Muscle of leg (tissue), 11 donors: ENCODE results near the gene TECPR1. TPM values are rescaled to one million over a fixed set of nuclear protein-coding genes. Genes with fewer than 3 reads are reported as not detected.

Source experiments
- DNase-seq: peaks from one replicate; pipeline ENCODE4 v3.0.0; 2013
- H3K27ac ChIP-seq: one replicate; pipeline ENCODE4 v1.5.1; 2013; ENCODE audit warnings: mild to moderate bottlenecking, low read length, control low read depth
- H3K27me3 ChIP-seq: one replicate; pipeline ENCODE4 v1.6.1; 2013; ENCODE audit warnings: low read length; ENCODE audit not compliant: control insufficient read depth, insufficient read depth
- H3K36me3 ChIP-seq: one replicate; pipeline ENCODE4 v1.6.1; 2013; ENCODE audit warnings: low read length; ENCODE audit not compliant: control insufficient read depth, insufficient read depth
- H3K4me1 ChIP-seq: one replicate; pipeline ENCODE4 v1.6.1; 2013; ENCODE audit warnings: low read length; ENCODE audit not compliant: control insufficient read depth, insufficient read depth
- H3K4me3 ChIP-seq: one replicate; pipeline ENCODE4 v1.5.1; 2013; ENCODE audit warnings: low read length, control low read depth
- H3K9me3 ChIP-seq: replicated peaks from 2 replicates; pipeline ENCODE4 v1.6.1; 2013; ENCODE audit warnings: low read depth, low read length; ENCODE audit not compliant: control insufficient read depth
- WGBS: methylation state at CpG from one replicate; pipeline ENCODE4 v1.1.5; 2013; ENCODE audit warnings: missing lambda C conversion rate; ENCODE audit not compliant: insufficient coverage; 5-methylcytosine and 5-hydroxymethylcytosine counted together
- polyA plus RNA-seq, 8 donors: library from polyadenylated mRNA; unstranded; fragments of 120-200 nt; gene quantifications; one replicate each; pipeline versions ENCODE4 v1.2.1 to v1.2.3, GENCODE V29; 2013; ENCODE audit warnings: inconsistent platforms in 1 of 8, low replicate concordance in 1 of 8; ENCODE audit not compliant: insufficient read length in 8 of 8, insufficient read depth in 1 of 8
- total RNA-seq: library from RNA; stranded (reverse); fragments of 120-200 nt; gene quantifications from one replicate; pipeline ENCODE4 v1.2.4, GENCODE V29; 2013

TECPR1 gene
- total and polyA plus RNA-seq, 9 donors = 14.4 to 26.5 (median 17.2) TPM

DNA sequence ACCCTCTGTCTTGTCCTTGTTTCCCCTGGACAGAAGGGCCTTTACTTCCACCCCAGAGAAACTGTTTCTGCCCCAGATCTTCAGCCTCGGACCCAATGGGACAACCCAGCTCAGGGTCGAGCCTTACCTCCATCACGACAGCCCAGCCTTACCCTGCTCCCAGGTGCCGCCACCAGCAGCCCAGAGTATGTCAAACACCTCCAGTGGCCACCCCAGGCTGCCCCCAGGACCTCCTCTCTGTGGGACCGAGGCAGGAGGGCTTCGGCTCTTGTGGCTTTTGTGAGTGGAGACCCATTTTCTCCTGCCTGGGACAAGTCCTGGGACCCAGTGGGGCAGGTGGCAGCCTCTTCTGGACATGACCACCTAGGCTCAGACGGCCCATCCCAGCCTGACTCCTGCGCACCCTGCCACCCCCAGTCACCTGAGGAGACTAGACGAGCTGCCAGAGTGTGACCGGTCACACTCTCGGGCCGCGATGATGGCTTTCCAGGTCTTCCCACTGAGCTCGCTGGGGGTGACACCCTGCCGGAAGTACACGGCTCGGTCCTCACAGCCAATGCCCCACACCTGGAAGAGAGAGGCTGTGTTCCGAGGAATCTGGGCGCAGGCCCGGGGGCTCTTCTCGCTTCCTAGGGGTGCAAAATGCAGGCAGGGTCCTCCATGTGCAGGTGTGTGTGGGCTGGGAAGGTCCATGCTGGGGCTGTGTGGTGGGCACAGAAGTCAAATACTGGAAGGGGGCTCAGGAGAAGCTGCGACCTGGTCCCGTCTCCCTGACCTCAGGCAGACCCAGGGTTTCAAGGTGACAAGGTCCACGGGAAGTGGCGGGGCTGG, 15.5 kb downstream of the TECPR1 start:
- peaks cover 43% of the 10 kb centered on the region for H3K36me3 ChIP-seq
- H3K4me3 ChIP-seq = no peak overlapping the region
- no peak for DNase-seq
- WGBS = 92% methylated on average over 23 of the region's 25 CpGs
- H3K4me1 ChIP-seq = no peaks in the 10 kb centered on the region
- no peaks in the 10 kb centered on the region for H3K9me3 ChIP-seq
- H3K27ac ChIP-seq = no peak overlapping the region
- H3K27me3 ChIP-seq = no peaks in the 10 kb centered on the region

GRCh38 chr7:98235901-98236300, 16.1 kb downstream of the TECPR1 start:
- Histone ChIP-seq H3K27ac (no peak overlapping the region), H3K9me3 (no peaks in the 10 kb centered on the region), H3K36me3 (peaks cover 37% of the 10 kb centered on the region), H3K27me3 (no peaks in the 10 kb centered on the region), H3K4me3 (no peak overlapping the region), H3K4me1 (no peaks in the 10 kb centered on the region)
- WGBS = 96% methylated on average over 10 of the region's 11 CpGs
- no peak for DNase-seq

- WGBS = 100% methylated on average over 3 of the region's 10 CpGs
- Histone ChIP-seq H3K4me3 (no peak overlapping the region), H3K27me3 (no peaks in the 10 kb centered on the region), H3K36me3 (peaks cover 40% of the 10 kb centered on the region), H3K4me1 (no peaks in the 10 kb centered on the region), H3K27ac (no peak overlapping the region), H3K9me3 (no peaks in the 10 kb centered on the region)
- no peak for DNase-seq
These were observed 17.4 kb downstream of the TECPR1 start for GRCh38 chr7:98234429-98235147.

DNA sequence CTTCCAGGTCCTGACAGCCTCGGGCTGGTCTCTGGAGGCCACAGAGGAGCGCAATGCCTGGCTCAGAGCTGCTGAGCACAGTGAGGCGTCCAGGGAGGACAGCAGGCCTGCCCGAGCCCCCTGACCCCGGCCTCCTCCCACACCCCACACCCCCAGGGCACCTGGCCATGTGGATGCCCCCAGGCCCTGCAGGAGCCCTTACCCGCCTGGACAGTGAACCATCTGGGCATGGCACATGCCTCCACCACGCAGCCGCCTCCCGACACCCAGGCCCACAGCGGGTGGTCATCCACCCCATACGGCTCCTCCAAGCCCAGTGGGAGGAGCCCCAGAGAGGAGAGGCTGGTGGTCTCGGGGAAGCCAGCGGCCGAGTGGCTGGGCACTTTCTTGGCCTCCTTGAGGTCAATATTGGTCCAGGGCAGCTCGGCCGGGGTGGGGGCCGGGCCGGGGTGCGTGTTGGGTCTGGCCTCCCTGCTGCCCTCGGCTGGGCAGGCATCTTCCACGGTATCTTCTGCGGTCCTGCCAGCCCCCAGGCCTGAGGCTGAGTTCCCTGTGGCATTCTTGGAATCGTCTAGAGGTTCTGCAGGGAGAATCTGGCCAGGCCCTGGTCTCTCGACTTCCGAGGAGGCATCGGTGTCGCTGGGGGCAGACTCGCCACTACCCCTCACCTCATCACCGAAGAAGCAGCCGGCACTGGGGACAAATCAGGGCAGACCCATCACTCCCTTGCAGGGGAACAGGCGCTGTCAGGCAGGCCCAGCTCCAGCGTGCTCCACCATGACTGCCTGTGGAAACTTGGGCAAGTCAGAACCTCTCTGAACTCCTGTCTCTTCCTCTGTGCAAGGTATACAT, 18.6 kb downstream of the TECPR1 start:
- WGBS = 85% methylated on average over 28 of the region's 32 CpGs

GRCh38 chr7:98232799-98233198, 19.2 kb downstream of the TECPR1 start:
- no peaks in the 10 kb centered on the region for H3K27me3 ChIP-seq
- H3K27ac ChIP-seq = no peak overlapping the region
- peaks cover 33% of the 10 kb centered on the region for H3K36me3 ChIP-seq
- WGBS = 86% methylated on average over 12 of the region's 16 CpGs
- no peak for DNase-seq
- H3K4me3 ChIP-seq = no peak overlapping the region
- H3K4me1 ChIP-seq = peaks cover 11% of the 10 kb centered on the region
- no peaks in the 10 kb centered on the region for H3K9me3 ChIP-seq

More for the DNA sequence above, 18.6 kb downstream of the TECPR1 start:
- Histone ChIP-seq H3K27ac (no peak overlapping the region), H3K36me3 (peaks cover 33% of the 10 kb centered on the region), H3K4me1 (peaks cover 9% of the 10 kb centered on the region), H3K4me3 (no peak overlapping the region), H3K27me3 (no peaks in the 10 kb centered on the region), H3K9me3 (no peaks in the 10 kb centered on the region)
- no peak for DNase-seq

- no peak overlapping the region for H3K4me3 ChIP-seq
- no peaks in the 10 kb centered on the region for H3K9me3 ChIP-seq
- H3K4me1 ChIP-seq = peaks cover 11% of the 10 kb centered on the region
- H3K36me3 ChIP-seq = peaks cover 31% of the 10 kb centered on the region
- no peak overlapping the region for H3K27ac ChIP-seq
- no peak for DNase-seq
- WGBS = 82% methylated on average over 6 of the region's 8 CpGs
- H3K27me3 ChIP-seq = no peaks in the 10 kb centered on the region
These were observed 19.8 kb downstream of the TECPR1 start for GRCh38 chr7:98232263-98232585.

GRCh38 chr7:98231493-98232262, 20.4 kb downstream of the TECPR1 start:
- H3K4me1 ChIP-seq = peaks cover 11% of the 10 kb centered on the region
- no peak for DNase-seq
- no peak overlapping the region for H3K27ac ChIP-seq
- H3K9me3 ChIP-seq = no peaks in the 10 kb centered on the region
- WGBS = 95% methylated on average over 19 of the region's 25 CpGs
- H3K4me3 ChIP-seq = no peak overlapping the region
- no peaks in the 10 kb centered on the region for H3K27me3 ChIP-seq
- H3K36me3 ChIP-seq = peaks cover 30% of the 10 kb centered on the region

- Histone ChIP-seq H3K27ac (no peak overlapping the region), H3K36me3 (peaks cover 30% of the 10 kb centered on the region), H3K4me3 (no peak overlapping the region), H3K9me3 (no peaks in the 10 kb centered on the region), H3K4me1 (peaks cover 11% of the 10 kb centered on the region), H3K27me3 (no peaks in the 10 kb centered on the region)
- DNase-seq = no peak
- 82% methylated on average over 28 of the region's 30 CpGs for WGBS
These were observed 21.1 kb downstream of the TECPR1 start for GRCh38 chr7:98230746-98231471.

DNA sequence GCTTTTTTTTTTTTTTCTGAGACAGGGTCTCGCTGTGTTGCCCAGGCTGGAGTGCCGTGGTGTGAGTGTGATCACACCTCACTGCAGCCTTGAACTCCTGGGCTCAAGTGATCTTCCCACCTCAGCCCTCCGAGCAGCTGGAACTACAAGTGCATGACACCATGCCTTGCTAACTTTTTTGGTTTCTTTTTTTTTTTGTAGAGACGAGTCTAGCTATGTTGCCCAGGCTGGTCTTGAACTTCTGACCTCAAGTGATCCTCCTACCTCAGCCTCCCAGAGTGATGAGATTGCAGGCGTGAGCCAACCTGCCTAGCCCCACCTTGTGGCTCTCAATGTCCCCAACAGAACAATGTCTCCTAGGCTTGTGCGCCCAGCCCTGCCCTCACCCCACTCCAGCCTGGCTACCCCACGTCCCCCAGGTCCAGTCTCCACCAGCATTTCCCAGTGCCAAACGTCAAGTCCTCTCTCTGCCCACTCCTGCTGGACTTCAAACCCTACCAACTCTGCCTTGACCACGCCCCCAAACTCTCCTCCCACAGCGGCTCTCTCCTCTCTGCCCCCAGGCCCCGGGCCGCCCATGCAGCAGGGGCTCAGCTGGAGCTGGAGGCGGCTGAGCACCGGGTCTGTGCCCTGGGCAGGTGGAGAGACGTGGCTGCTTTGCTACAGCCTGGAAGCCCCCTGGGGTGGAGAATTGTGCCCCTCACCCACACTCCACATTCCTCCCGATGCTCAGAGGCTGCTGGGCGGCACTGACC, 21.9 kb downstream of the TECPR1 start:
- Histone ChIP-seq H3K9me3 (no peaks in the 10 kb centered on the region), H3K4me1 (peaks cover 11% of the 10 kb centered on the region), H3K36me3 (peaks cover 36% of the 10 kb centered on the region), H3K27me3 (no peaks in the 10 kb centered on the region), H3K27ac (no peak overlapping the region), H3K4me3 (no peak overlapping the region)
- no peak for DNase-seq
- 64% methylated on average over 9 of the region's 17 CpGs for WGBS
